ENCODE data around the gene AK2. TPM values are rescaled to one million over a fixed set of nuclear protein-coding genes. Genes with fewer than 3 reads are reported as not detected.
A peak's percentile ranks its signal among the peaks of the same experiment; 100 is the strongest.

Gene AK2
- total RNA-seq, 3 donors from 2014 or later, result 124 to 483 (median 280) TPM

GRCh38 chr1:33008051-33008914, 28.4 kb downstream of the AK2 start:
- Histone ChIP-seq H3K4me1 (peaks cover 0 to 44% of the 10 kb centered on the region in 2 donors), H3K27ac (peak overlapping the region; percentile 54 to 72), H3K9me3 (no peaks in the 10 kb centered on the region), H3K36me3 (no peaks in the 10 kb centered on the region), H3K4me3 (no peak overlapping the region), H3K27me3 (no peaks in the 10 kb centered on the region)
- peak in 1 of 2 donors; percentile 60 for DNase-seq (ENCODE audit: low spot score in 2 of 2)
- TF ChIP-seq POLR2AphosphoS5 (IDR thresholded peaks at IDR 0.05) (no peak), CTCF (IDR thresholded peaks at IDR 0.05) (no peak), POLR2A (IDR thresholded peaks at IDR 0.05) (no peak)
- intact Hi-C loops (cut with DNase I; ENCODE audit: low total_unique reads), result no loop called here

- Histone ChIP-seq H3K27ac (peak overlapping the region; percentile 54 to 72), H3K36me3 (no peaks in the 10 kb centered on the region), H3K27me3 (no peaks in the 10 kb centered on the region), H3K4me1 (peaks cover 0 to 41% of the 10 kb centered on the region in 2 donors), H3K9me3 (no peaks in the 10 kb centered on the region), H3K4me3 (no peak overlapping the region)
- intact Hi-C loops (cut with DNase I; ENCODE audit: low total_unique reads), result no loop called here
- TF ChIP-seq CTCF (IDR thresholded peaks at IDR 0.05), result peak; percentile 23 to 46 (median 29)
- TF ChIP-seq POLR2AphosphoS5 (IDR thresholded peaks at IDR 0.05), result no peak
- no peak for TF ChIP-seq POLR2A (IDR thresholded peaks at IDR 0.05)
- no peak for DNase-seq (ENCODE audit: low spot score in 2 of 2)
Observed at GRCh38 chr1:33007190-33008050, 29.3 kb downstream of the AK2 start.

- intact Hi-C loops (cut with DNase I; ENCODE audit: low total_unique reads), result no loop called here
- Histone ChIP-seq H3K27ac (peak overlapping the region; percentile 50 to 54), H3K9me3 (no peaks in the 10 kb centered on the region), H3K4me3 (no peak overlapping the region), H3K4me1 (peaks cover 0 to 27% of the 10 kb centered on the region in 2 donors), H3K36me3 (no peaks in the 10 kb centered on the region), H3K27me3 (no peaks in the 10 kb centered on the region)
- DNase-seq (ENCODE audit: low spot score in 2 of 2), result no peak
- TF ChIP-seq POLR2A (IDR thresholded peaks at IDR 0.05), result no peak
- no peak for TF ChIP-seq POLR2AphosphoS5 (IDR thresholded peaks at IDR 0.05)
- TF ChIP-seq CTCF (IDR thresholded peaks at IDR 0.05), result no peak
Observed at GRCh38 chr1:33005838-33006421, 30.8 kb downstream of the AK2 start.

DNA sequence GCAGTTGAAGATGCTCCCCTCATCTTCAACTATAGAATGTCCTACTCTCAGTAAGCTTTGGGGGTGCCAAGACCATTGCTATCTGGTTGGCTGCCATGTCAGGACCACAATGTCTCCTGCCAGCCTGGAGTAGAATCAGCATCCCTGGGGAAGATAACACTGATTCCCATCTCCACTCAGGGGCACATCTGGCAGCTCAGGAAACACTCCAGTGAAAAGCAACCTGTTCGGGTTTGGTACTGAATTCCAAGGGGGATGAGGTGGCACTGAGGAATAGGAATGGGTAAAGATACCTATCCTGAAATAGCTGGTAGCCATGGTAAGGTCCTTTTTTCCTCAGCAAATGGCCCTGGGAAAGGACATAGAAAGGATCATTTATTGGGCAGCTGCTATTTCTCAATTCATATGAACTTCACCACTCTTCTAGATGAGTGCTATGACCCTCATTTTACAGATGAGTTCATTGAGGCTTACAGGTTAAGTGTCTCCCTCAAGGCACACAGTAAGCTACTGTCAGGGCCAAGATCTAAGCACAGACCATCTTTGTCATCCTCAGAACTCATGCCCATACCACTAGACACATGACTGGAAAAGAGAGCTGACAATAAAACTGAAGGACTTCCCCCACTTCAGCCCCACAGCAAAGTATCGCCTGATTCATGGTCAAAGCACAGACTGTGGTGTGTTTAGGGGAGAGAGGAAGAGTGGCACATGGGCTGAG, 31.4 kb downstream of the AK2 start:
- no peaks in the 10 kb centered on the region for H3K9me3 ChIP-seq
- no peak for TF ChIP-seq POLR2AphosphoS5 (IDR thresholded peaks at IDR 0.05)
- TF ChIP-seq CTCF (IDR thresholded peaks at IDR 0.05), result no peak
- TF ChIP-seq POLR2A (IDR thresholded peaks at IDR 0.05), result no peak
- no peaks in the 10 kb centered on the region for H3K27me3 ChIP-seq
- DNase-seq (ENCODE audit: low spot score in 2 of 2), result no peak
- H3K4me1 ChIP-seq, result peaks cover 0 to 21% of the 10 kb centered on the region in 2 donors
- intact Hi-C loops (cut with DNase I; ENCODE audit: low total_unique reads), result no loop called here
- H3K27ac ChIP-seq, result peak overlapping the region; percentile 50 to 54
- H3K4me3 ChIP-seq, result no peak overlapping the region
- no peaks in the 10 kb centered on the region for H3K36me3 ChIP-seq
